GM12865 (cell line): ENCODE data around the gene NTMT1.

Source experiments
- DNase-seq: peaks from one replicate; pipeline ENCODE4 v3.0.0; 2010; ENCODE audit warnings: low read depth
- H3K4me3 ChIP-seq: 2 replicates; pipeline ENCODE4 v1.5.1; 2011; ENCODE audit warnings: mild to moderate bottlenecking, low read depth, low read length, control low read depth
- CTCF ChIP-seq: IDR thresholded peaks from 2 replicates; pipeline ENCODE4 v1.5.1; 2011; ENCODE audit warnings: low read length, control low read depth, low read depth, inconsistent platforms; ENCODE audit not compliant: insufficient read depth; ENCODE audit errors: missing control alignments

The NTMT1 gene

GRCh38 chr9:129597355-129598088, 28.4 kb upstream of the NTMT1 start:
- no peak for TF ChIP-seq CTCF
- no peak overlapping the region; the same call in 1 of the 2 replicates for H3K4me3 ChIP-seq
- DNase-seq: peak; percentile 41

GRCh38 chr9:129598089-129598596, 27.8 kb upstream of the NTMT1 start:
- H3K4me3 ChIP-seq: no peak overlapping the region
- DNase-seq: no peak
- no peak for TF ChIP-seq CTCF

GRCh38 chr9:129601082-129601674, 24.8 kb upstream of the NTMT1 start:
- no peak overlapping the region for H3K4me3 ChIP-seq
- TF ChIP-seq CTCF: no peak
- DNase-seq: no peak

- TF ChIP-seq CTCF: no peak
- DNase-seq: peak; percentile 31
- H3K4me3 ChIP-seq: no peak overlapping the region
Measured at GRCh38 chr9:129602598-129603415, 23.2 kb upstream of the NTMT1 start.

- H3K4me3 ChIP-seq: no peak overlapping the region
- DNase-seq: no peak
- TF ChIP-seq CTCF: no peak
Measured at GRCh38 chr9:129604056-129604765, 21.8 kb upstream of the NTMT1 start.

- TF ChIP-seq CTCF: no peak
- no peak for DNase-seq
- H3K4me3 ChIP-seq: no peak overlapping the region
Measured at GRCh38 chr9:129604766-129605163, 21.2 kb upstream of the NTMT1 start.
